Naive thymus-derived CD4-positive, alpha-beta T cell (primary cell): ENCODE measurements around the gene SORCS2. TPM values are rescaled to one million over a fixed set of nuclear protein-coding genes. Genes with fewer than 3 reads are reported as not detected.

ENCODE experiments used
- ATAC-seq: fragments of 150-1000 bp; cut with Tn5 transposase; 2 replicates; pipeline ENCODE4 v1.10.0; 2021; ENCODE audit warnings: mild to moderate bottlenecking, moderate library complexity
- CTCF ChIA-PET: fragments of 350-600 bp; sonication (Branson Sonifier 250); formaldehyde crosslinking; loops from one replicate; lab custom pipeline; 2021; ENCODE audit warnings: antibody characterized with exemption; lab: Charles Lee
- POLR2A ChIA-PET: fragments of 350-600 bp; sonication (Branson Sonifier 250); formaldehyde crosslinking; loops from one replicate; lab custom pipeline; 2021; ENCODE audit warnings: antibody characterized with exemption, inconsistent platforms; lab: Charles Lee
- DNase-seq, 9 donors: peaks; one replicate each; pipeline versions ENCODE4 v3.0.0 to v3.0.0-alpha.2; 2020 to 2022; ENCODE audit warnings: mixed read lengths in 1 of 9
- H3K27ac ChIP-seq: one replicate; pipeline ENCODE4 v1.7.0; 2013; ENCODE audit warnings: mild to moderate bottlenecking, low read depth, low read length, moderate library complexity
- H3K27me3 ChIP-seq, 2 donors: one replicate each; pipeline ENCODE4 v1.7.0; 2013; ENCODE audit warnings: low read length in 2 of 2, mild to moderate bottlenecking in 2 of 2, moderate library complexity in 2 of 2; ENCODE audit not compliant: control insufficient read depth in 2 of 2, insufficient read depth in 2 of 2
- H3K36me3 ChIP-seq, 3 experiments: 1 replicate in 2 of 3; 2 replicates in 1 of 3; pipeline ENCODE4 v1.7.0; 2013; ENCODE audit warnings: low read length in 3 of 3, mild to moderate bottlenecking in 3 of 3, moderate library complexity in 1 of 3; ENCODE audit not compliant: insufficient read depth in 3 of 3, control insufficient read depth in 2 of 3
- H3K4me1 ChIP-seq, 2 donors: one replicate each; pipeline ENCODE4 v1.7.0; 2013; ENCODE audit warnings: low read length in 2 of 2, mild to moderate bottlenecking in 2 of 2, moderate library complexity in 1 of 2; ENCODE audit not compliant: control insufficient read depth in 2 of 2, insufficient read depth in 2 of 2
- H3K4me3 ChIP-seq: 2 replicates; pipeline ENCODE4 v1.7.0; 2013; ENCODE audit warnings: mild to moderate bottlenecking, low read length
- H3K9me3 ChIP-seq, 3 experiments: 1 replicate in 2 of 3; 2 replicates in 1 of 3; pipeline ENCODE4 v1.7.0; 2013; ENCODE audit warnings: low read length in 3 of 3; ENCODE audit not compliant: control insufficient read depth in 2 of 3
- H3K27ac Mint-ChIP-seq, 9 donors: one replicate each; pipeline ENCODE4 v1.8.0; 2020 to 2022; ENCODE audit warnings: mixed read lengths in 9 of 9, mild to moderate bottlenecking in 8 of 9, moderate library complexity in 5 of 9, inconsistent platforms in 2 of 9
- H3K27me3 Mint-ChIP-seq, 5 donors: one replicate each; pipeline ENCODE4 v1.8.0; 2021 to 2022; ENCODE audit warnings: mixed read lengths in 5 of 5, mild to moderate bottlenecking in 1 of 5
- H3K36me3 Mint-ChIP-seq, 5 donors: one replicate each; pipeline ENCODE4 v1.8.0; 2020 to 2022; ENCODE audit warnings: mixed read lengths in 5 of 5, mild to moderate bottlenecking in 3 of 5, inconsistent platforms in 1 of 5
- H3K4me1 Mint-ChIP-seq, 7 donors: one replicate each; pipeline ENCODE4 v1.8.0; 2020 to 2022; ENCODE audit warnings: mixed read lengths in 7 of 7, mild to moderate bottlenecking in 3 of 7, inconsistent platforms in 1 of 7
- H3K4me3 Mint-ChIP-seq, 10 donors: one replicate each; pipeline ENCODE4 v1.8.0; 2020 to 2022; ENCODE audit warnings: mild to moderate bottlenecking in 10 of 10, mixed read lengths in 10 of 10, moderate library complexity in 6 of 10, inconsistent platforms in 2 of 10
- H3K9me3 Mint-ChIP-seq, 11 donors: one replicate each; pipeline ENCODE4 v1.8.0; 2020 to 2022; ENCODE audit warnings: mixed read lengths in 11 of 11, mild to moderate bottlenecking in 4 of 11, inconsistent platforms in 1 of 11, moderate library complexity in 1 of 11
- intact Hi-C, 2 donors: fragments of 100-400 bp; cut with micrococcal nuclease; formaldehyde crosslinking; loops; one replicate each; pipeline ENCODE4 v1.15.1; 2023
- polyA plus RNA-seq, 2 donors: library from polyadenylated mRNA; unstranded; fragments of 300-500 nt; fragmentation: Illumina TruSeq; gene quantifications; one replicate each; pipeline ENCODE4 v1.2.3, GENCODE V29; 2021
- total RNA-seq, 6 experiments: library from RNA in 5 of 6; stranded (reverse) in 5 of 6; gene quantifications; 1 replicate in 5 of 6; 2 replicates in 1 of 6; pipeline ENCODE4 v1.2.3 and lab custom pipeline; 2021 to 2026

SORCS2 gene
- total and polyA plus RNA-seq, 7 experiments from 2014 or later = 0.10 TPM; not detected in 6

DNA sequence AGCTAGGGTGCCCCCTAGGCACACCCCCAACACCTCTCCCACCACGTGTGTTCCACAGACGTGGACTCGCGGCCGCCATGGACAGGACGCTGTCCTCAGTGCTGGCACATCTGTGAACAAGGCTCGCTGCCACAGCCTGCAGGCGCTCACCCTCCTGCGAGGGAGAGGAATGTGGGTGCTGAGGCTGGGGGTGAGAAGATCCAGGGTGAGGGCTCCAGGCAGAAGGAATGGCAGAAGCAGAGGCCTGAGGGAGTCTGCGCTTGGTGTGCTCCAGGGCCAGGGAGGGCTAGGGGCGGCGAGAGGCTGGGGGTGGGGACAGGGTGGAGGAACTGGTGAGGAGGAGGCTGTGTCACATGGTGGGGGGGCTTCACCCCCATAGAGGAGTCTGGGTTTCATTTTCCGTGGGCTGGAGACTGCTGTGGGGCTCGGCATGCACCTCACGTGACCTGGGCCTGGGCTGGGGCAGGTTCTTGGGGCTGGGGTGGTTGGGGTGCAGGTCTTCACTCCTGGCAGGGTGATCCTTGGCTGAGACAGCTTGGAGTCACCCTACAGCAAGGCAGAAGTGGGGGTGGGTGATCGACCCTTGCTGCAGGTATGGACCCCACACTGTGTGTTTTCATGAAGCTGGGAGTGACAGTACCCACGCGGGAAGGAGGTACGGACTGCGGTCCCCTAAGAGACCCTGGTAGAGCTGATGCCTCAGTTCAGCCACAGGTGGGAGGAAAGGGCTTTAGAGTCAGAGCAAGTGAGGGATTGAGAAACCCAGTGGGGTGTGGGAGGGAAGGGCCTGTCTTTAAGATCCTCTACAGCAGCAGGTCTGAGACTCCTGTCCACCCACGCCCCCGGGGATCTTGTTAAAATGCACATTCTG is 138.7 kb downstream of the SORCS2 start:
- DNase-seq (no peak), ATAC-seq (no peak)
- Mint-ChIP-seq H3K27me3 (peaks cover 0 to 13% (median 6%) of the 10 kb centered on the region in 5 donors), H3K4me1 (peaks cover 0 to 8% (median 0%) of the 10 kb centered on the region in 7 donors), H3K9me3 (no peaks in the 10 kb centered on the region), H3K27ac (no peak overlapping the region), H3K36me3 (no peaks in the 10 kb centered on the region), H3K4me3 (no peak overlapping the region)
- ChIA-PET POLR2A (interaction anchor here (0.6 kb wide), 1 partner anchor 11 kb away, joined by 3 read pairs; no protein-coding TSS in a partner anchor), CTCF (no interaction called here)
- intact Hi-C loops = no loop called here
- Histone ChIP-seq H3K27ac (no peak overlapping the region), H3K4me1 (peaks cover 0 to 2% of the 10 kb centered on the region in 2 donors), H3K36me3 (no peaks in the 10 kb centered on the region), H3K4me3 (no peak overlapping the region), H3K27me3 (no peaks in the 10 kb centered on the region), H3K9me3 (no peaks in the 10 kb centered on the region)

DNA sequence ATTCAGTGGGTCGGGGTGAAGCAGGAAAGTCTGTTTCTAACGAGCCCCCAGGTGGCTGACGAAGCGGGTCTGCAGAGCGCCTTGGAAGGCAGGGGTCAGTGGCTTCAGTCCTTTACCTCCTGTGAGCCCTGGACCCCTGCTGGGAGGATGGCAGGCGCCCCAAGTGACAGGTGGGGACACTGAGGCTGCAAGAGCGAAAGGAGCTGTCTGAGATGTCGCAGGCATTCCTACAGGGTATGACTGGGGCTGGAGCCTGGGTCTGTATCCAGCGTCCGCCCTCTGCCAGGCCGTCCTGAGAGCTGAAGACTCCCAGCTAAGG is 139.3 kb downstream of the SORCS2 start:
- CTCF ChIA-PET = no interaction called here

DNA sequence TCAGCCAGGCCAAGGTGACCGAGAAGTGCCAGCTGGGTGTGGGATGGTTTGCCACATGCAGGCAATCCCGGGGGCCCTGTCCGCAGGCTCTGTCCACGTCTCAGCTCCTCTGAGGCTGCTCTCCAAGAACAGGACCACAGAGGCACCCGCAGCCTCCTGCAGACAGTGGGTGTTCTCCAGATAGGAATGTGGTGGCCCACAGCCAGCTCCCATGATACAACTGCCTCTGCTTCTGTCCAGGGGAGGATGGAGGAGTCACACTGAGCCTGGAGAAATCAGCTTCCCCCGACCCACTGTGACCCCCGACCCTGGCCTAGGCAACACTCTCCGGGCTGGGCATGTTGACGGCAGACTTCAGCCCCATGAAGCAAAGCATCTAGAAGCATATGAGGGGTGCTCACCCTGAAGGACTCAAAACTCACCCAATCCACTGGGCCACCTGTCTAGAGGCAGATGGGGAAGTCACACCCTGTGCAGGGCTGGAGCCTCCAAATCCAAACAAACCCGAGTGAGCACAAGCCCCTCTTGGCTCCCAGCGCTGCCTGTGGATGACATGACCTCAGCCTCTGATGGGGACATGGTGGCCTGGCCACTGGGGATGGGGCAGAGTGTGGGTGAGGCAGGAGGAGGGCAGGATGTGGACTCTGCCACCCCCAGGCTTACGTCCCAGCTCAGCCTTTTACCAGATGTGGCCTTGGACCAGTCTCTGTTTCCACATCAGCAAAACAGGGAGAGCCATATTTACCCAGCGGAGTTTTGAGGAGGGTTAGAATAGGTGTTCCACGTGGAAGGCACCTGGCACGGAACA is 140.1 kb downstream of the SORCS2 start:
- H3K27me3 Mint-ChIP-seq = peaks cover 0 to 5% (median under 1%) of the 10 kb centered on the region in 5 donors
- no peaks in the 10 kb centered on the region for H3K36me3 Mint-ChIP-seq
- no peaks in the 10 kb centered on the region for H3K9me3 Mint-ChIP-seq
- POLR2A ChIA-PET = no interaction called here
- Histone ChIP-seq H3K27ac (no peak overlapping the region), H3K27me3 (no peaks in the 10 kb centered on the region), H3K4me3 (no peak overlapping the region), H3K9me3 (no peaks in the 10 kb centered on the region), H3K4me1 (no peaks in the 10 kb centered on the region), H3K36me3 (no peaks in the 10 kb centered on the region)
- H3K4me1 Mint-ChIP-seq = peaks cover 0 to 6% (median 0%) of the 10 kb centered on the region in 7 donors
- H3K4me3 Mint-ChIP-seq = no peak overlapping the region
- intact Hi-C loops = no loop called here
- H3K27ac Mint-ChIP-seq = no peak overlapping the region
- ATAC-seq (no peak), DNase-seq (no peak)
- CTCF ChIA-PET = no interaction called here

More for the DNA sequence above, 139.3 kb downstream of the SORCS2 start:
- H3K9me3 ChIP-seq = no peaks in the 10 kb centered on the region
- Mint-ChIP-seq H3K36me3 (no peaks in the 10 kb centered on the region), H3K9me3 (no peaks in the 10 kb centered on the region), H3K4me3 (no peak overlapping the region), H3K27me3 (peaks cover 0 to 11% (median 6%) of the 10 kb centered on the region in 5 donors), H3K27ac (no peak overlapping the region), H3K4me1 (peaks cover 0 to 6% (median 0%) of the 10 kb centered on the region in 7 donors)
- H3K27me3 ChIP-seq = no peaks in the 10 kb centered on the region
- no peak overlapping the region for H3K4me3 ChIP-seq
- H3K27ac ChIP-seq = no peak overlapping the region
- POLR2A ChIA-PET = interaction anchor here (0.6 kb wide), 1 partner anchor 10 kb away, joined by 3 read pairs; no protein-coding TSS in a partner anchor
- intact Hi-C loops = no loop called here
- no peaks in the 10 kb centered on the region for H3K4me1 ChIP-seq
- ATAC-seq = no peak
- no peaks in the 10 kb centered on the region for H3K36me3 ChIP-seq
- no peak for DNase-seq

DNA sequence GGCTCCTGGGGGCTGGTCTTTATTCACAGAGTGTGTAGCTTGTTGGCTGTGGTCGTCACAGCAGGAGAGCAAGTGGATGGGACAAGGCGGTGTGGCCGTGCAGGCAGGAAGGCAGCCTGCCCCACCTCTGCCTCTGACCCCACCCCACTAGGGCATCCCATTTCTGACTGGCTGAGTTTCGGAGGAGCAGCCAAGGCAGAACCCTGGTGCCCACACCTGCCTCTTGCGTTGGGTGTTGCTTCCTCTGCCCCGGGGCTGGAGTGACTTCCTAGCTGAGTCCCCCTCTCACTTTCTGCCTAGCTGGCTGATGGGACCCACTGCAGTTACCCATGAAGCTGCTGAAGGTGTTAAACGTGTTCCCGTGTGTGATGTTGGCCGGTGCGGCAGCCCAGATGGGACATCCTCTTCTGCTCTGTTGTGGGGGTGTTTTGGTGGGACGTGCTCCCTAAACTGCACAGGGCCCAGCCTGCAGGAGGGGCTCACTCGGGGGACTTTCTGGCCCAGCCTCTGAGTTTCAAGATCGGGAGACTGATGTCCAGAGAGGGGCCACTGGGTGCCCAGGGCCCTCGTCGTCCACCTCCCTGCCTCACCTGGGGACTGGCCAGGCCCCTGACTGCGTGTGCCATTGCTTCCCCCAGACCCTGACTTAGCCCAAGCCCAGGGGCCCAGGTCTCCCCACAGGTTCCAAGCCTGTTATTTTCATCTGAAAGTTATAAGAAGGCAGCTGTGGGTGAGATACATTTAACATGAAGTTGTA is 140.9 kb downstream of the SORCS2 start:
- H3K27me3 ChIP-seq = no peaks in the 10 kb centered on the region
- no peaks in the 10 kb centered on the region for H3K9me3 ChIP-seq
- Mint-ChIP-seq H3K36me3 (no peaks in the 10 kb centered on the region), H3K9me3 (peaks cover 0 to 4% (median 0%) of the 10 kb centered on the region in 11 donors), H3K4me3 (no peak overlapping the region), H3K27ac (no peak overlapping the region), H3K4me1 (peaks cover 0 to 5% (median 0%) of the 10 kb centered on the region in 7 donors), H3K27me3 (peaks cover 0 to 4% (median 0%) of the 10 kb centered on the region in 5 donors)
- H3K27ac ChIP-seq = no peak overlapping the region
- H3K4me1 ChIP-seq = no peaks in the 10 kb centered on the region
- no peaks in the 10 kb centered on the region for H3K36me3 ChIP-seq
- ATAC-seq (no peak), DNase-seq (no peak)
- CTCF ChIA-PET = no interaction called here
- intact Hi-C loops = no loop called here
- H3K4me3 ChIP-seq = no peak overlapping the region
- POLR2A ChIA-PET = no interaction called here

DNA sequence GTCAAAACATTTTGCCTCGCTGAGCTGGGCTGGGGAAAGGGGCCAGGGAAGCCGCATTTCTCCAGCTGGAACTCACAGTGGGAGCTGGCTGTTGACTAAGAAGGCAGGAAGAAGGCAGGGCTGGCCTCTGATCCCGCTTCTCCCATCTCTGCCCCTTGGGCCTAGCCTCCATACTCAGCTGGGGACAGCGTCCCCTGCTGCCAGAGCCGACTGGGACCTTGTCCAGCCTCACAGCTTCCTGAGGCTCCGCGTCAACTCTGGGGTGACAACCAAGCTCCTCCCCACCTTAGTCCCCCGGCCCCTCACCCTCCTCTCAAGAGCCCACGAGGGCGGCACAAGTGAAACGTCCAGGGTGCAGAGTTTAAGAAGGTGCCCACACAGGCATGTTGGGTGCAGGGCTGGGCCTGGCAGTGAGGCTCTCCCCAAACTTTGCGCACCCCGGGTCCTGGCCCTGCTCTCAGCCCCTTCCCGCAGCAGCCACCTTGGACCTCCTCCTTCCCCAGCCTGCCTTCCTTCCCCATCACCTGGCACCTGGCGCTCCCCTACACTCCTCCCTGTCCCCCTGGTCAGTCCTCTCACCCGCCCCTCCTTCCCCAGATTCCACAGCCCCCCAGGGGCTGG is 141.6 kb downstream of the SORCS2 start:
- no peaks in the 10 kb centered on the region for H3K9me3 ChIP-seq
- H3K27ac ChIP-seq = no peak overlapping the region
- Mint-ChIP-seq H3K4me1 (peaks cover 0 to 5% (median 0%) of the 10 kb centered on the region in 7 donors), H3K27me3 (peaks cover 0 to 4% (median 0%) of the 10 kb centered on the region in 5 donors), H3K9me3 (peaks cover 0 to 4% (median 0%) of the 10 kb centered on the region in 11 donors), H3K36me3 (no peaks in the 10 kb centered on the region), H3K4me3 (no peak overlapping the region), H3K27ac (no peak overlapping the region)
- DNase-seq (no peak), ATAC-seq (no peak)
- H3K4me1 ChIP-seq = no peaks in the 10 kb centered on the region
- ChIA-PET POLR2A (no interaction called here), CTCF (no interaction called here)
- no peaks in the 10 kb centered on the region for H3K36me3 ChIP-seq
- H3K27me3 ChIP-seq = no peaks in the 10 kb centered on the region
- no peak overlapping the region for H3K4me3 ChIP-seq
- intact Hi-C loops = no loop called here
